GM12878 (cell line): ENCODE measurements around the gene VDR.

Source experiments
- CEBPB ChIP-seq, 2 experiments: fragments of 150-350 bp in 1 of 2; IDR thresholded peaks; 2 replicates each; pipeline ENCODE4 v1.6.1; 2012 to 2014; ENCODE audit warnings: low read depth in 2 of 2, low read length in 2 of 2, borderline replicate concordance in 1 of 2, inconsistent platforms in 1 of 2
- CHD4 ChIP-seq: fragments of 200-600 bp; sonication (generic); IDR thresholded peaks from 2 replicates; pipeline ENCODE4 v1.6.1; 2016; ENCODE audit warnings: mild to moderate bottlenecking
- EZH2 ChIP-seq: IDR thresholded peaks from 2 replicates; pipeline ENCODE4 v1.6.1; 2012; ENCODE audit warnings: low read depth, mild to moderate bottlenecking, control low read depth, inconsistent platforms, low read length, borderline replicate concordance; ENCODE audit not compliant: control insufficient read depth
- LARP7 ChIP-seq: fragments of 450-650 bp; IDR thresholded peaks from 2 replicates; pipeline ENCODE4 v1.6.1; 2017; ENCODE audit warnings: mild to moderate bottlenecking
- NFXL1 ChIP-seq: fragments of 450-650 bp; IDR thresholded peaks from 2 replicates; pipeline ENCODE4 v1.6.1; 2017; ENCODE audit warnings: antibody characterized with exemption, mild to moderate bottlenecking, borderline replicate concordance
- NR2C2 ChIP-seq: IDR thresholded peaks from 2 replicates; pipeline ENCODE4 v1.6.1; 2011; ENCODE audit warnings: borderline replicate concordance, low read depth; ENCODE audit not compliant: control insufficient read depth, insufficient read length
- RB1 ChIP-seq: fragments of 450-650 bp; formaldehyde crosslinking; IDR thresholded peaks from 2 replicates; pipeline ENCODE4 v1.6.1; 2017; ENCODE audit warnings: mild to moderate bottlenecking, borderline replicate concordance
- TCF7 ChIP-seq: IDR thresholded peaks from 2 replicates; pipeline ENCODE4 v1.6.1; 2014; ENCODE audit warnings: antibody characterized with exemption, borderline replicate concordance
- TF ChIP-seq, protein P1 (sequence below): IDR thresholded peaks from 2 replicates; pipeline ENCODE4 v1.6.1; 2011; ENCODE audit warnings: mild to moderate bottlenecking, low read depth, low read length, moderate library complexity; ENCODE audit not compliant: insufficient replicate concordance

DNA sequence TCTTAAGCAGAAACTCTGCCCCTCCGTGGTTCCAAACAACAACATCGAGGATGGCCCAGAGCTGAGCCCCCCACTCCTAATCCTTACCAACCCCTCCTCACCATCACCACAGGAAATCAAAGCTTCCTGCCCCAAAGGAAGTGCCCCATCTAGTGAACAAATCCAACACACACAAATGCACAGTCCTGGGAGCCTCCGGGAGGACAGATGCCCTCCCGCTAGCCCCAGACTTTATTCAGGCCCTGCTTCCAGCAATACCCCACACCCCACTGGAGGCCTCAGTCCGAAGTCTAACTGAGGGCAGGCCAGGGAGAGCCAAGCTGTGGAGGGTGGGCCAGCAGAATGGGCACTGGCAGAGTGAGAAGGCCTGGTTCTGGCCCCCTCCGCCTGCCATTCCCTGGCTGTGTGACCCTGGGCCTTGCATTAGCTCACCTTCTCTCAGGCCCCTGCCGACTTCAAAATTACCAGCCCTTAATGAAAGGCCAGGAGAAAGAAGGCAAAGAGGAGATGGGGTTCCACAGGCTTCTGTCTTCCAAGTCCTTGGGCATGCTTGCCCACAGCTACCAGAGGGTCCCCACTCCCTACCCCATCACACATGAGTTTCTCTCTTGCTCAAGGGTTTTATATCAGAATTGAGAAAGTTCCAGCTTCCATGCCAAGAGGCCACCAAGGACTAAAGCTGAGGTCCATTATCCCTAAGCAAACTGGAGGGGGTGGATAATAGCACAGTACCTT lies 87.4 kb downstream of the VDR start:
- TF ChIP-seq CHD4, result no peak
- TF ChIP-seq EZH2, result no peak
- no peak for TF ChIP-seq NFXL1
- TF ChIP-seq LARP7, result no peak
- no peak for TF ChIP-seq CEBPB (IDR thresholded peaks at IDR 0.05; ENCODE audit: borderline replicate concordance in 1 of 2, low read depth in 2 of 2, low read length in 2 of 2)
- TF ChIP-seq RB1, result no peak
- no peak for TF ChIP-seq NR2C2
- TF ChIP-seq, protein P1, sequence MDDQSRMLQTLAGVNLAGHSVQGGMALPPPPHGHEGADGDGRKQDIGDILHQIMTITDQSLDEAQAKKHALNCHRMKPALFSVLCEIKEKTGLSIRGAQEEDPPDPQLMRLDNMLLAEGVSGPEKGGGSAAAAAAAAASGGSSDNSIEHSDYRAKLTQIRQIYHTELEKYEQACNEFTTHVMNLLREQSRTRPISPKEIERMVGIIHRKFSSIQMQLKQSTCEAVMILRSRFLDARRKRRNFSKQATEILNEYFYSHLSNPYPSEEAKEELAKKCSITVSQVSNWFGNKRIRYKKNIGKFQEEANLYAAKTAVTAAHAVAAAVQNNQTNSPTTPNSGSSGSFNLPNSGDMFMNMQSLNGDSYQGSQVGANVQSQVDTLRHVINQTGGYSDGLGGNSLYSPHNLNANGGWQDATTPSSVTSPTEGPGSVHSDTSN, result no peak
- TF ChIP-seq TCF7, result no peak
